NB4 (cell line): Measurements from ENCODE around the gene PHKG1.

ENCODE experiments used
- POLR2A ChIP-seq: IDR thresholded peaks from 2 replicates; pipeline ENCODE4 v1.6.1; 2011; ENCODE audit warnings: mild to moderate bottlenecking; ENCODE audit not compliant: insufficient read length; ENCODE audit errors: extremely low read depth
- TF ChIP-seq, protein P1 (sequence below): IDR thresholded peaks from one replicate; pipeline ENCODE4 v1.5.1; 2012; ENCODE audit warnings: low read depth, low read length

DNA sequence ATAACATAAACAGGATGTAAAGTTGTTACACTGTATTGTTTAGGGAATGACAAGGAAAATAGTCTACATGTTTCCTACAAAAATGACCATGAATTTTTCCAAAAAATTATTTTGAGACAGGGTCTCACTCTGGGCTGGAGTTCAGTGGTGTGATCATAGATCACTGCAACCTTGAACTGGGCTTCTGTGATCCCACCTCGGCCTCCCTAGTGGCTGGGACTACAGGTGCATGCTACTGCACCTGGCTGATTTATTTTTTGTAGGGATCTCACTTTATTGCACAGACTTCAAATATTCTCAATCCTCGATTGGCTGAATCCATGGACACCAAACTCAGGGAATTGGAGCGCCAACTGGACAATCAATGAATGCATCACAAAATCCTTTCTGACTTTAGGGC lies 6.9 kb upstream of the PHKG1 start:
- TF ChIP-seq, protein P1, sequence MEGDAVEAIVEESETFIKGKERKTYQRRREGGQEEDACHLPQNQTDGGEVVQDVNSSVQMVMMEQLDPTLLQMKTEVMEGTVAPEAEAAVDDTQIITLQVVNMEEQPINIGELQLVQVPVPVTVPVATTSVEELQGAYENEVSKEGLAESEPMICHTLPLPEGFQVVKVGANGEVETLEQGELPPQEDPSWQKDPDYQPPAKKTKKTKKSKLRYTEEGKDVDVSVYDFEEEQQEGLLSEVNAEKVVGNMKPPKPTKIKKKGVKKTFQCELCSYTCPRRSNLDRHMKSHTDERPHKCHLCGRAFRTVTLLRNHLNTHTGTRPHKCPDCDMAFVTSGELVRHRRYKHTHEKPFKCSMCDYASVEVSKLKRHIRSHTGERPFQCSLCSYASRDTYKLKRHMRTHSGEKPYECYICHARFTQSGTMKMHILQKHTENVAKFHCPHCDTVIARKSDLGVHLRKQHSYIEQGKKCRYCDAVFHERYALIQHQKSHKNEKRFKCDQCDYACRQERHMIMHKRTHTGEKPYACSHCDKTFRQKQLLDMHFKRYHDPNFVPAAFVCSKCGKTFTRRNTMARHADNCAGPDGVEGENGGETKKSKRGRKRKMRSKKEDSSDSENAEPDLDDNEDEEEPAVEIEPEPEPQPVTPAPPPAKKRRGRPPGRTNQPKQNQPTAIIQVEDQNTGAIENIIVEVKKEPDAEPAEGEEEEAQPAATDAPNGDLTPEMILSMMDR, result no peak
- no peak for TF ChIP-seq POLR2A
